ENCODE data around the gene TRAF4. TPM values are rescaled to one million over a fixed set of nuclear protein-coding genes. Genes with fewer than 3 reads are reported as not detected.

TRAF4 gene
- total and polyA plus RNA-seq, 9 of the 15 experiments (the other 6 are each of a cell fraction or from before 2014, with no cell fraction given): 2.4 to 147 (median 72.4) TPM

GRCh38 chr17:28725660-28726225 lies 18.1 kb upstream of the TRAF4 start (continued):
- TF ChIP-seq ZBTB9 (CRISPR knock-in tag; IDR thresholded peaks at IDR 0.05) (no peak; the same call in 1 of the 2 replicates), SRSF7 (optimal IDR thresholded peaks at IDR 0.05; ENCODE audit: low read depth, low read length) (no peak), GMEB1 (CRISPR knock-in tag; IDR thresholded peaks at IDR 0.05) (no peak), TFAM (CRISPR knock-in tag; conservative IDR thresholded peaks at IDR 0.05) (no peak), HLTF (IDR thresholded peaks at IDR 0.05) (peak; percentile 24; the same call in 1 of the 2 replicates), ERF (CRISPR knock-in tag; IDR thresholded peaks at IDR 0.05) (peak; percentile 96), RHOXF2B (CRISPR knock-in tag; conservative IDR thresholded peaks at IDR 0.05) (peak; percentile 86; the same call in 1 of the 2 replicates), NFIC (IDR thresholded peaks at IDR 0.05) (no peak), OTX1 (CRISPR knock-in tag; IDR thresholded peaks at IDR 0.05) (no peak), RREB1 (CRISPR knock-in tag; IDR thresholded peaks at IDR 0.05) (no peak), NCOR1 (IDR thresholded peaks at IDR 0.05) (no peak), NR4A1 (CRISPR knock-in tag; IDR thresholded peaks at IDR 0.05) (no peak; the same call in 1 of the 2 replicates), NR4A1 (tag; IDR thresholded peaks at IDR 0.05) (peak; percentile 80), SRSF3 (IDR thresholded peaks at IDR 0.05; ENCODE audit: insufficient read depth, low read length) (0 out of 2 replicates have a peak, but pooled peaks have one; percentile 29), ZNF253 (CRISPR knock-in tag; conservative IDR thresholded peaks at IDR 0.05) (no peak; the same call in 1 of the 2 replicates), IRF9 (tag; IDR thresholded peaks at IDR 0.05) (no peak), NFXL1 (CRISPR knock-in tag; IDR thresholded peaks at IDR 0.05) (no peak), HMBOX1 (IDR thresholded peaks at IDR 0.05) (no peak), EZH2 (IDR thresholded peaks at IDR 0.05; ENCODE audit: borderline replicate concordance, low read depth, low read length) (no peak)

Measured in K562 (cell line).